Pons (tissue), 1 donor: ENCODE data around the gene NLRP11.
"Not testable (repeated sequence)": the region's sequence is repeated elsewhere in the genome, so short reads cannot be mapped to it uniquely, and the experiment has no call there.

Experiments
- DNase-seq: peaks from one replicate; pipeline ENCODE4 v3.0.0-alpha.2; 2016; ENCODE audit warnings: low spot score

NLRP11 gene

GRCh38 chr19:55778331-55778730, 53.5 kb downstream of the NLRP11 start:
- DNase-seq = no peak

GRCh38 chr19:55777528-55777927, 54.3 kb downstream of the NLRP11 start:
- no peak for DNase-seq

GRCh38 chr19:55769632-55770031, 62.2 kb downstream of the NLRP11 start:
- not testable (repeated sequence) for DNase-seq

- DNase-seq = not testable (repeated sequence)
These were observed 63.0 kb downstream of the NLRP11 start, which contains the start of gene RFPL4AL1 for GRCh38 chr19:55768818-55769217. TSS of gene RFPL4AL1 (plus strand) at chr19:55769118. CDS start at chr19:55771805, 2,687 bp downstream.

GRCh38 chr19:55766466-55766865, 65.3 kb downstream of the NLRP11 start:
- DNase-seq = peak; percentile 1

- not testable (repeated sequence) for DNase-seq
These were observed 73.0 kb downstream of the NLRP11 start, which contains the start of gene RFPL4A for GRCh38 chr19:55758797-55759196. TSS of gene RFPL4A (plus strand) at chr19:55759097. CDS start at chr19:55761801, 2,704 bp downstream.

- DNase-seq = not testable (repeated sequence)
These were observed 75.0 kb downstream of the NLRP11 start for GRCh38 chr19:55756808-55757207.

- no peak for DNase-seq
These were observed 78.4 kb downstream of the NLRP11 start for GRCh38 chr19:55753401-55753800.

- DNase-seq = no peak
These were observed 81.1 kb downstream of the NLRP11 start for GRCh38 chr19:55750715-55751114.

GRCh38 chr19:55738302-55738701, 93.5 kb downstream of the NLRP11 start, which contains the start of gene NLRP9:
TSS of gene NLRP9 (minus strand) at chr19:55738402. CDS start at chr19:55738374, 28 bp downstream.
- no peak for DNase-seq
